ENCODE data around the gene FREY1. TPM values are rescaled to one million over a fixed set of nuclear protein-coding genes. Genes with fewer than 3 reads are reported as not detected.

The FREY1 gene
- total and polyA plus RNA-seq, 9 of the 15 experiments (the other 6 are each of a cell fraction or from before 2014, with no cell fraction given): 0.25 to 1.5 (median 1.1) TPM; not detected in 5

DNA sequence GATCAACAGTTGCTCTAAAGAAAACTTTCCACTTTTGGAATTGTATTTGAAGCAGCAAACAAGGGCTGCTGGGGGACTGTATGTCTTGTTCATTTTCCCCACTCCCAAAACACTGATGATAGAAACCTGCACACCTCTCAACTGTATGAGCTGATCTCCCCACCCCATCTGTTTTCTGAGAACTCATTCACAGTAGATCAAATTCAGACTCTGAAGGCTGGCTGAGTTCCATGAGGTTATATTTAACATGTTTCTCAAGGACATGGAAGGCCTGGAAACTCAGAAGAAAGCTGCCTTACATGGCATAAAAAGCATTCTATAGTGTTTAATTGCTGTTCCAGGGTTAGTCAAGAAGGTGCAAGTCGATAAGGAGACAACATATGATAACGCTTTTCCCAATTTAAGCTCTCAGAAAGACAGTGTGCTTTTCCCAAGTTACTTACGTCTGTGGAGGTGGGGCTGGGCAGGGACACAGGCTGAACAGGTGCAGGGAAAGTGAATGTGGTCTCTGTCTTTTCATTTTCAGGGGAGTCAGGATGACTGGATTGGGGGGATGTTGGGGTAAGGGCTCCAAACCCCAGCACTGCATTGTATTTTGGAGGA is 38.4 kb upstream of the FREY1 start:
- DNase-seq (ENCODE audit: extremely low read depth in 1 of 4, low spot score in 3 of 4): peak in 3 of 4 experiments; percentile 29 to 52 (median 49)
- no peaks in the 10 kb centered on the region for H3K9me3 ChIP-seq (replicated peaks; ENCODE audit: control insufficient read depth, insufficient read depth, low read depth, low read length)
- 18% methylated on average over 3 of the region's 3 CpGs for whole genome bisulfite sequencing (ENCODE audit: insufficient coverage, low coverage, missing lambda C conversion rate)
- in situ Hi-C loops (cut with MboI) (no loop called here), intact Hi-C loops (cut with micrococcal nuclease) (loop anchor here (10.0 kb wide), 1 partner anchor 71 kb away; no protein-coding TSS in a partner anchor)
- H3K4me2 ChIP-seq (ENCODE audit: insufficient read depth, low read length): peak overlapping the region; percentile 2; the same call in 1 of the 2 replicates
- H3K4me3 ChIP-seq: no peak overlapping the region
- H2AFZ ChIP-seq (ENCODE audit: low read depth, low read length): no peak overlapping the region
- peak overlapping the region; percentile 8; the same call in 2 of the 3 replicates for H3K27ac ChIP-seq (ENCODE audit: extremely low read depth, low read depth, low read length)
- no TSS peak for BruUV-seq (replicated peaks)
- no peaks in the 10 kb centered on the region for H4K20me1 ChIP-seq (replicated peaks; ENCODE audit: control insufficient read depth, insufficient read depth, low read length)
- H3K4me1 ChIP-seq (replicated peaks in 1 of 2; ENCODE audit: control insufficient read depth in 2 of 2, insufficient read depth in 2 of 2, low read length in 2 of 2): peaks cover 0 to 8% of the 10 kb centered on the region in 2 experiments; a peak in 3 of 5 replicates
- H3K9me1 ChIP-seq (ENCODE audit: control insufficient read depth, insufficient read depth, low read length): no peaks in the 10 kb centered on the region
- CTCF ChIA-PET (ENCODE audit: low intra/inter-chr PET ratio): no interaction called here
- H3K27me3 ChIP-seq (ENCODE audit: control insufficient read depth in 2 of 2, insufficient read depth in 2 of 2, low read length in 2 of 2): no peaks in the 10 kb centered on the region
- no peaks in the 10 kb centered on the region for H3K79me2 ChIP-seq (ENCODE audit: control insufficient read depth, insufficient read depth, low read length)
- POLR2A ChIA-PET: interaction anchor here (0.7 to 1.9 kb wide), 7 partner anchors 10 to 345 kb away, joined by 3 to 7 read pairs (median 4); no protein-coding TSS in a partner anchor
- H3K36me3 ChIP-seq (ENCODE audit: control insufficient read depth, insufficient read depth, low read length): peaks cover 29% of the 10 kb centered on the region; the same call in 2 of the 3 replicates
- ATAC-seq: peak; percentile 64
- H3K9ac ChIP-seq (ENCODE audit: insufficient read depth in 1 of 2, low read depth in 2 of 2, low read length in 2 of 2): no peak overlapping the region
- FAIRE-seq: no peak
- no peak for TF ChIP-seq TAF7 (tag; IDR thresholded peaks at IDR 0.05)
- TF ChIP-seq KHSRP (IDR thresholded peaks at IDR 0.05): no peak
- no peak for TF ChIP-seq CHD2 (IDR thresholded peaks at IDR 0.05; ENCODE audit: low read depth, low read length)
- TF ChIP-seq, protein P1, sequence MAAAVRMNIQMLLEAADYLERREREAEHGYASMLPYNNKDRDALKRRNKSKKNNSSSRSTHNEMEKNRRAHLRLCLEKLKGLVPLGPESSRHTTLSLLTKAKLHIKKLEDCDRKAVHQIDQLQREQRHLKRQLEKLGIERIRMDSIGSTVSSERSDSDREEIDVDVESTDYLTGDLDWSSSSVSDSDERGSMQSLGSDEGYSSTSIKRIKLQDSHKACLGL (CRISPR knock-in tag; IDR thresholded peaks at IDR 0.05; ENCODE audit: borderline replicate concordance, poor library complexity, severe bottlenecking): no peak
- peak; percentile 30; the same call in 1 of the 2 replicates for TF ChIP-seq CBFA2T3 (IDR thresholded peaks at IDR 0.05)
- TF ChIP-seq HMG20B (CRISPR knock-in tag; IDR thresholded peaks at IDR 0.05): no peak
- TF ChIP-seq ZNF24 (IDR thresholded peaks at IDR 0.05): no peak
- TF ChIP-seq, protein P2, sequence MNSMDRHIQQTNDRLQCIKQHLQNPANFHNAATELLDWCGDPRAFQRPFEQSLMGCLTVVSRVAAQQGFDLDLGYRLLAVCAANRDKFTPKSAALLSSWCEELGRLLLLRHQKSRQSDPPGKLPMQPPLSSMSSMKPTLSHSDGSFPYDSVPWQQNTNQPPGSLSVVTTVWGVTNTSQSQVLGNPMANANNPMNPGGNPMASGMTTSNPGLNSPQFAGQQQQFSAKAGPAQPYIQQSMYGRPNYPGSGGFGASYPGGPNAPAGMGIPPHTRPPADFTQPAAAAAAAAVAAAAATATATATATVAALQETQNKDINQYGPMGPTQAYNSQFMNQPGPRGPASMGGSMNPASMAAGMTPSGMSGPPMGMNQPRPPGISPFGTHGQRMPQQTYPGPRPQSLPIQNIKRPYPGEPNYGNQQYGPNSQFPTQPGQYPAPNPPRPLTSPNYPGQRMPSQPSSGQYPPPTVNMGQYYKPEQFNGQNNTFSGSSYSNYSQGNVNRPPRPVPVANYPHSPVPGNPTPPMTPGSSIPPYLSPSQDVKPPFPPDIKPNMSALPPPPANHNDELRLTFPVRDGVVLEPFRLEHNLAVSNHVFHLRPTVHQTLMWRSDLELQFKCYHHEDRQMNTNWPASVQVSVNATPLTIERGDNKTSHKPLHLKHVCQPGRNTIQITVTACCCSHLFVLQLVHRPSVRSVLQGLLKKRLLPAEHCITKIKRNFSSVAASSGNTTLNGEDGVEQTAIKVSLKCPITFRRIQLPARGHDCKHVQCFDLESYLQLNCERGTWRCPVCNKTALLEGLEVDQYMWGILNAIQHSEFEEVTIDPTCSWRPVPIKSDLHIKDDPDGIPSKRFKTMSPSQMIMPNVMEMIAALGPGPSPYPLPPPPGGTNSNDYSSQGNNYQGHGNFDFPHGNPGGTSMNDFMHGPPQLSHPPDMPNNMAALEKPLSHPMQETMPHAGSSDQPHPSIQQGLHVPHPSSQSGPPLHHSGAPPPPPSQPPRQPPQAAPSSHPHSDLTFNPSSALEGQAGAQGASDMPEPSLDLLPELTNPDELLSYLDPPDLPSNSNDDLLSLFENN (IDR thresholded peaks at IDR 0.05; ENCODE audit: low read depth in 2 of 2, low read length in 2 of 2): no peak
- TF ChIP-seq, protein P3, sequence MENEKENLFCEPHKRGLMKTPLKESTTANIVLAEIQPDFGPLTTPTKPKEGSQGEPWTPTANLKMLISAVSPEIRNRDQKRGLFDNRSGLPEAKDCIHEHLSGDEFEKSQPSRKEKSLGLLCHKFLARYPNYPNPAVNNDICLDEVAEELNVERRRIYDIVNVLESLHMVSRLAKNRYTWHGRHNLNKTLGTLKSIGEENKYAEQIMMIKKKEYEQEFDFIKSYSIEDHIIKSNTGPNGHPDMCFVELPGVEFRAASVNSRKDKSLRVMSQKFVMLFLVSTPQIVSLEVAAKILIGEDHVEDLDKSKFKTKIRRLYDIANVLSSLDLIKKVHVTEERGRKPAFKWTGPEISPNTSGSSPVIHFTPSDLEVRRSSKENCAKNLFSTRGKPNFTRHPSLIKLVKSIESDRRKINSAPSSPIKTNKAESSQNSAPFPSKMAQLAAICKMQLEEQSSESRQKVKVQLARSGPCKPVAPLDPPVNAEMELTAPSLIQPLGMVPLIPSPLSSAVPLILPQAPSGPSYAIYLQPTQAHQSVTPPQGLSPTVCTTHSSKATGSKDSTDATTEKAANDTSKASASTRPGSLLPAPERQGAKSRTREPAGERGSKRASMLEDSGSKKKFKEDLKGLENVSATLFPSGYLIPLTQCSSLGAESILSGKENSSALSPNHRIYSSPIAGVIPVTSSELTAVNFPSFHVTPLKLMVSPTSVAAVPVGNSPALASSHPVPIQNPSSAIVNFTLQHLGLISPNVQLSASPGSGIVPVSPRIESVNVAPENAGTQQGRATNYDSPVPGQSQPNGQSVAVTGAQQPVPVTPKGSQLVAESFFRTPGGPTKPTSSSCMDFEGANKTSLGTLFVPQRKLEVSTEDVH (IDR thresholded peaks at IDR 0.05; ENCODE audit: low read depth, partially characterized antibody): no peak
- no peak for TF ChIP-seq NCOA1 (IDR thresholded peaks at IDR 0.05; ENCODE audit: low read depth)
- TF ChIP-seq KLF6 (CRISPR knock-in tag; IDR thresholded peaks at IDR 0.05; ENCODE audit: borderline replicate concordance): no peak
- no peak for TF ChIP-seq CBFB (CRISPR knock-in tag; IDR thresholded peaks at IDR 0.05)
- no peak for TF ChIP-seq PCBP2 (IDR thresholded peaks at IDR 0.05; ENCODE audit: low read depth, low read length, poor library complexity, severe bottlenecking)
- no peak for TF ChIP-seq SMC3 (conservative IDR thresholded peaks at IDR 0.05; ENCODE audit: insufficient read depth, low read depth, low read length)
- peak; percentile 18; the same call in 1 of the 2 replicates for TF ChIP-seq TAL1 (IDR thresholded peaks at IDR 0.05)
- TF ChIP-seq ZBTB17 (CRISPR knock-in tag; IDR thresholded peaks at IDR 0.05): no peak
- peak; percentile 31 for TF ChIP-seq NFIC (IDR thresholded peaks at IDR 0.05)
- no peak for TF ChIP-seq ZNF830 (CRISPR knock-in tag; IDR thresholded peaks at IDR 0.05)

Data from K562 (cell line).